Measurements from ENCODE around the gene TMEM52B.

TMEM52B gene

GRCh38 chr12:10226731-10227130 lies 47.9 kb downstream of the TMEM52B start:
- Histone ChIP-seq H3K36me3 (ENCODE audit: insufficient read depth, low read length) (peaks cover 26% of the 10 kb centered on the region), H3K27ac (ENCODE audit: low read depth, low read length) (no peak overlapping the region), H3K4me3 (ENCODE audit: low read length) (no peak overlapping the region), H3K4me1 (ENCODE audit: insufficient read depth, low read length) (no peaks in the 10 kb centered on the region), H3K9ac (ENCODE audit: low read depth, low read length) (no peak overlapping the region), H3K27me3 (ENCODE audit: insufficient read depth, low read length) (no peaks in the 10 kb centered on the region), H3K9me3 (ENCODE audit: insufficient read depth, low read depth, low read length) (no peaks in the 10 kb centered on the region)
- no CpG with 5 or more reads among the region's 1 CpG for WGBS

- Histone ChIP-seq H3K4me1 (ENCODE audit: insufficient read depth, low read length) (no peaks in the 10 kb centered on the region), H3K27me3 (ENCODE audit: insufficient read depth, low read length) (no peaks in the 10 kb centered on the region), H3K36me3 (ENCODE audit: insufficient read depth, low read length) (peaks cover 17% of the 10 kb centered on the region), H3K4me3 (ENCODE audit: low read length) (no peak overlapping the region), H3K9me3 (ENCODE audit: insufficient read depth, low read depth, low read length) (no peaks in the 10 kb centered on the region), H3K27ac (ENCODE audit: low read depth, low read length) (no peak overlapping the region), H3K9ac (ENCODE audit: low read depth, low read length) (no peak overlapping the region)
- WGBS = 80% methylated on average over 1 of the region's 1 CpG
Measured at GRCh38 chr12:10227648-10228047, 48.8 kb downstream of the TMEM52B start.

- no peak overlapping the region for H3K27ac ChIP-seq (ENCODE audit: low read depth, low read length)
- no peak overlapping the region for H3K9ac ChIP-seq (ENCODE audit: low read depth, low read length)
- no peaks in the 10 kb centered on the region for H3K27me3 ChIP-seq (ENCODE audit: insufficient read depth, low read length)
- peaks cover 26% of the 10 kb centered on the region for H3K9me3 ChIP-seq (ENCODE audit: insufficient read depth, low read depth, low read length)
- no peaks in the 10 kb centered on the region for H3K36me3 ChIP-seq (ENCODE audit: insufficient read depth, low read length)
- H3K4me1 ChIP-seq (ENCODE audit: insufficient read depth, low read length) = no peaks in the 10 kb centered on the region
- no peak overlapping the region for H3K4me3 ChIP-seq (ENCODE audit: low read length)
Measured at GRCh38 chr12:10234562-10234961, 55.7 kb downstream of the TMEM52B start.

GRCh38 chr12:10235761-10236631 lies 57.2 kb downstream of the TMEM52B start:
- Histone ChIP-seq H3K27ac (ENCODE audit: low read depth, low read length) (no peak overlapping the region), H3K9ac (ENCODE audit: low read depth, low read length) (no peak overlapping the region), H3K27me3 (ENCODE audit: insufficient read depth, low read length) (no peaks in the 10 kb centered on the region), H3K9me3 (ENCODE audit: insufficient read depth, low read depth, low read length) (peaks cover 26% of the 10 kb centered on the region), H3K36me3 (ENCODE audit: insufficient read depth, low read length) (no peaks in the 10 kb centered on the region), H3K4me1 (ENCODE audit: insufficient read depth, low read length) (no peaks in the 10 kb centered on the region), H3K4me3 (ENCODE audit: low read length) (no peak overlapping the region)
- 72% methylated on average over 4 of the region's 4 CpGs for WGBS

- H3K27ac ChIP-seq (ENCODE audit: low read depth, low read length) = no peak overlapping the region
- H3K4me3 ChIP-seq (ENCODE audit: low read length) = no peak overlapping the region
- H3K9me3 ChIP-seq (ENCODE audit: insufficient read depth, low read depth, low read length) = peaks cover 26% of the 10 kb centered on the region
- no peak overlapping the region for H3K9ac ChIP-seq (ENCODE audit: low read depth, low read length)
- no peaks in the 10 kb centered on the region for H3K27me3 ChIP-seq (ENCODE audit: insufficient read depth, low read length)
- no peaks in the 10 kb centered on the region for H3K36me3 ChIP-seq (ENCODE audit: insufficient read depth, low read length)
- H3K4me1 ChIP-seq (ENCODE audit: insufficient read depth, low read length) = peaks cover 4% of the 10 kb centered on the region; the same call in 1 of the 2 replicates
- WGBS = 100% methylated on average over 1 of the region's 1 CpG
Measured at GRCh38 chr12:10236720-10237119, 57.9 kb downstream of the TMEM52B start.

- Histone ChIP-seq H3K27ac (ENCODE audit: low read depth, low read length) (no peak overlapping the region), H3K36me3 (ENCODE audit: insufficient read depth, low read length) (no peaks in the 10 kb centered on the region), H3K4me1 (ENCODE audit: insufficient read depth, low read length) (peaks cover 6% of the 10 kb centered on the region; the same call in 1 of the 2 replicates), H3K9me3 (ENCODE audit: insufficient read depth, low read depth, low read length) (peaks cover 23% of the 10 kb centered on the region), H3K9ac (ENCODE audit: low read depth, low read length) (no peak overlapping the region), H3K27me3 (ENCODE audit: insufficient read depth, low read length) (no peaks in the 10 kb centered on the region), H3K4me3 (ENCODE audit: low read length) (no peak overlapping the region)
- WGBS = 82% methylated on average over 1 of the region's 1 CpG
Measured at GRCh38 chr12:10238526-10238925, 59.7 kb downstream of the TMEM52B start.

GRCh38 chr12:10241290-10241689 lies 62.5 kb downstream of the TMEM52B start:
- 69% methylated on average over 1 of the region's 3 CpGs for WGBS
- Histone ChIP-seq H3K4me1 (ENCODE audit: insufficient read depth, low read length) (peaks cover 6% of the 10 kb centered on the region; the same call in 1 of the 2 replicates), H3K27ac (ENCODE audit: low read depth, low read length) (no peak overlapping the region)

More at GRCh38 chr12:10241290-10241689, 62.5 kb downstream of the TMEM52B start:
- Histone ChIP-seq H3K27me3 (ENCODE audit: insufficient read depth, low read length) (no peaks in the 10 kb centered on the region), H3K4me3 (ENCODE audit: low read length) (no peak overlapping the region), H3K9ac (ENCODE audit: low read depth, low read length) (no peak overlapping the region), H3K36me3 (ENCODE audit: insufficient read depth, low read length) (no peaks in the 10 kb centered on the region), H3K9me3 (ENCODE audit: insufficient read depth, low read depth, low read length) (peaks cover 9% of the 10 kb centered on the region)

All from HUES64 (cell line).